Stimulated activated CD4-positive, alpha-beta T cell treated with anti-CD3 and anti-CD28 coated beads, Interleukin-2, amount 100 ng/mL, for 48 hours (primary cell): ENCODE measurements around the gene RSRP1.
A peak's percentile ranks its signal among the peaks of the same experiment; 100 is the strongest.
"Not testable (repeated sequence)": the region's sequence is repeated elsewhere in the genome, so short reads cannot be mapped to it uniquely, and the experiment has no call there.

Source experiments
- DNase-seq, 2 donors: peaks; one replicate each; pipeline ENCODE4 v3.0.0-alpha.2; 2020

RSRP1 gene

GRCh38 chr1:25256578-25256965, 9.3 kb upstream of the RSRP1 start:
- no peak for DNase-seq

GRCh38 chr1:25255706-25256577, 8.7 kb upstream of the RSRP1 start:
- DNase-seq: no peak

GRCh38 chr1:25253911-25254310, 6.7 kb upstream of the RSRP1 start:
- no peak for DNase-seq

- no peak for DNase-seq
Observed at GRCh38 chr1:25247829-25248754, 838 bp upstream of the RSRP1 start.

GRCh38 chr1:25246600-25247023, 642 bp downstream of the RSRP1 start:
- DNase-seq: peak in 1 of 2 donors; percentile 21

GRCh38 chr1:25245809-25246599, 1.2 kb downstream of the RSRP1 start:
- no peak for DNase-seq

GRCh38 chr1:25245393-25245792, 1.9 kb downstream of the RSRP1 start:
- no peak for DNase-seq

- DNase-seq: no peak
Observed at GRCh38 chr1:25243907-25244306, 3.3 kb downstream of the RSRP1 start.

- peak; percentile 85 to 90 for DNase-seq
Observed at GRCh38 chr1:25239681-25240541, 7.3 kb downstream of the RSRP1 start.

GRCh38 chr1:25238046-25238445, 9.2 kb downstream of the RSRP1 start:
- DNase-seq: no peak

- DNase-seq: not testable (repeated sequence)
Observed at GRCh38 chr1:25236261-25236660, 11.0 kb downstream of the RSRP1 start.

- not testable (repeated sequence) for DNase-seq
Observed at GRCh38 chr1:25235411-25235810, 11.8 kb downstream of the RSRP1 start.

GRCh38 chr1:25232866-25233784, 14.1 kb downstream of the RSRP1 start:
- peak; percentile 42 to 53 for DNase-seq

GRCh38 chr1:25232027-25232865, 15.0 kb downstream of the RSRP1 start, which contains the start of gene SYF2:
SYF2 (minus strand) TSS chr1:25232502; CDS start chr1:25232467, 35 bp downstream.
- DNase-seq: peak; percentile 81 to 82

GRCh38 chr1:25223471-25223870, 23.8 kb downstream of the RSRP1 start:
- DNase-seq: no peak

GRCh38 chr1:25222606-25223005, 24.6 kb downstream of the RSRP1 start:
- no peak for DNase-seq

- DNase-seq: no peak
Observed at GRCh38 chr1:25220666-25221065, 26.6 kb downstream of the RSRP1 start.

GRCh38 chr1:25219661-25220251, 27.5 kb downstream of the RSRP1 start:
- DNase-seq: no peak

- DNase-seq: no peak
Observed at GRCh38 chr1:25217598-25218232, 29.5 kb downstream of the RSRP1 start.
